ENCODE results near the gene DUSP3.
"Not testable (repeated sequence)": the region's sequence is repeated elsewhere in the genome, so short reads cannot be mapped to it uniquely, and the experiment has no call there.

DUSP3 gene

DNA sequence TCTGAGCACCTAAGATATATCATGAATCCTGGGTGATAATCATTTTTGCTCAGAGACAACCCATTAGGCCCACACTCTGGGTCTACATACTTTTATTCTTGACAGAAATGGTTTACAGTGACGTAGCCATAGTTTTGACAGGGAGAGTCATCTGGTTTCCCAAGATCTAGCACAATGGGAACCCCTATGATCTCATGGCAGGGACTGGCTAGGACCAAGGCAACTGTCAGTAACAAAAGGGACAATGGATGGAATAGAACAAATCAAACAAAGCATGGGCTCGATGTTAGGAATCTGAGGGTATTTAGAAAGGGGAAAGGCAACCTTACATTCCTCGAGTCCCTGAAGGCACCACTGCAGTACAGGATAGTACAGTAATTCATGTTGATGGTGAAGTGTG is 22.0 kb upstream of the DUSP3 start:
- DNase-seq (ENCODE audit: low spot score) = peak; percentile 79

DNA sequence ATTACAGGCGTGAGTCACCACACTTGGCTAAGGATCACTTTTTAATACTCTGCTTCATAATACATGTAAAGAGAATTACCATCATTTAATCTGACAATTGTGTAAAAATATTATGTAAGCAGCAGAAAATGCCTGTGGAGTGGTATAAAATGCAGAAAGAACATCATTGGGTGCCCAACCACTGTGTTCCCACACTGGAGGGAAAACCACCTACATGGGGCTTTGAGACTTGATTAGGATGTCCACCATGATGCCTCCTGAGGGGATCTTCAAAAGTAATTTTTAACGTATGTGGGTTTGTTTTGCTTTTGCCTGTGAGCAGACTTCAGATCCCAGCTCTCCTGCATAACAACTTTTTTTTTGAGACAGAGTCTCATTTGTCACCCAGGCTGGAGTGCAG is 20.3 kb upstream of the DUSP3 start:
- no peak for DNase-seq (ENCODE audit: low spot score)

DNA sequence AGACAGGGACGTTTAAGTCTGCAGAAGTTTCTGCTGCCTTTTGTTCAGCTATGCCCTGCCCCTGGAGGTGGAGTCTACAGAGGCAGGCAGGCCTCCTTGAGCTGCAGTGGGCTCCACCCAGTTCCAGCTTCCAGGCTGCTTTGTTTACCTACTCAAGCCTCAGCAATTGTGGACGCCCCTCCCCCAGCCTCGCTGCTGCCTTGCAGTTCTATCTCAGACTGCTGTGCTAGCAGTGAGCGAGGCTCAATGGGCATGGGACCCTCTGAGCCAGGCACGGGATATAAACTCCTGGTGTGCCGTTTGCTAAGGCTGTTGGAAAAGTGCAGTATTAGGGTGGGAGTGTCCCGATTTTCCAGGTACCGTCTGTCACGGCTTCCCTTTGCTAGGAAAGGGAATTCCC is 19.2 kb upstream of the DUSP3 start:
- DNase-seq (ENCODE audit: low spot score) = not testable (repeated sequence)

DNA sequence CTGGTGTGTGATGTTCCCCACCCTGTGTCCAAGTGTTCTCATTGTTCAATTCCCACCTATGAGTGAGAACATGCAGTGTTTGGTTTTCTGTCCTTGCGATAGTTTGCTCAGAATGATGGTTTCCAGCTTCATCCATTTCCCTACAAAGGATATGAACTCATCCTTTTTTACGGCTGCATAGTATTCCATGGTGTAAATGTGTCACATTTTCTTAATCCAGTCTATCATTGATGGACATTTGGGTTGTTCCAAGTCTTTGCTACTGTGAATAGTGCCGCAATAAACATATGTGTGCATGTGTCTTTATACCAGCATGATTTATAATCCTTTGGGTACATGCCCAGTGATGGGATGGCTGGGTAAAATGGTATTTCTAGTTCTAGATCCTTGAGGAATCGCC is 13.9 kb upstream of the DUSP3 start:
- not testable (repeated sequence) for DNase-seq (ENCODE audit: low spot score)

DNA sequence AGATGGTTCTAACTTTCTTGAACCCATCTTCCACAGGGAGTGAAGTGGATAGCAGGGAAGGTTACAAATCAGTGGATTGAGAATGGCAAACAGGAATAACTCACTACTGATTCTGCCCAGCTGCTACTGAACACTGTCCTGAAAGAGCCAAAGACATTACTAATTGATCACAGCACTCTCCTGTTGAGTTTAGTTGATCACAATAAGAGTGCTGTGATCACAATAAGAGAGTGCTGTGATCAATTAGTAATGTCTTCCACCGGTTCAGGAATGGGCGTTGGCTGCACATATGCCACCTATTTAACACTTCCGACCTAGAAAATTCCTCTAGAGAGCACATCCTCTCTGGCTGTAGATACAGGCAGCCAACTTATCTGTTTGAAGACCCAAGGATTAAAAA is 12.8 kb upstream of the DUSP3 start:
- peak; percentile 63 for DNase-seq (ENCODE audit: low spot score)

DNA sequence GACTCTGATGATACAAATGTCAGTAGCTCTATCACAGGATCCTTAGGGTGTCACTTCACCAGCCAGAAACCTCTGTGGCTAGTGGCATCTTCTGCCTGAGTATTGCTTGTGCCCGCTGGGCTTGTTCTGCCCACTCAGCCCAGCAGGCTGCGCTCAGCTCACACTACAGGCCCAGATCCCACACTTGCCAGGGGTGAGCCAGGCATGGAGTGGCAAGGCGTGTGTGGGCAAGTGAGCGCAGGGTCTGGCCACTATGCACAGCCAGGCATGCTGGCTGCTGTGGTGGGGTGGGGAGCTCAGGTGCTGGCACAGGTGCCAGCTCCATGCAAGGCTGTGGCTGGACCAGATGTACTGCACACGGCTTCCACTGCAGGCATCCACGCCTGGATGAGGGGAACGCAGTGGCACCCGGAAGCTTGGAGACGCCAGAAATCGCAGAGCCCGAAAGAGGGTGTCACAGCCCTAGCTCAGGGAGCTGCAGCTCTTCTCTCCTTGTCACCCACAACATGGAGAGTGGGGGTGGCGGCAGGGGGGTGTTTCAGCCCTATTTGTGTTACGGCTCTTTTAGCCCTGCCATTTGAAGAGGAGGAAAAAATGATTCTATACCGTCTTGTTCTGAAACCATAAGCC is 11.6 kb upstream of the DUSP3 start:
- DNase-seq (ENCODE audit: low spot score) = no peak

DNA sequence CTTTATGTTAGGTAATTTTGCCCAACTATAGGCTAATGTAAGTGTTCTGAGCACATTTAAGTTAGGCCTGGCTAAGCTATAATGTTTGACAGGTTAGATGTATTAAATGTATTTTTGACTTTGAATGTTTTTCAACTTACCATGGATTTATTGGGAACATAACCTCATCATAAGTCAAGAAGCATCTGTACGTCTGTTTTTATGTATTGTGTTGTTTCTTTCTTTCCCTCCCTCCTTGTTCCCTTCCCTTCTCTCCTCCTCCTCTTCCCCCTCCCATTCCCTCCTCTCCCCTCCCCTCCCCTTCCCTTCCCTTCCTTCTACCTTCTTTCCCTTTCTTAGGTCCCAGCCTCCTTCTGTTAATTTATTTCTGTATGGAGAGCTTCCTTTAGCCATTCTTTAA is 10.7 kb upstream of the DUSP3 start:
- no peak for DNase-seq (ENCODE audit: low spot score)

DNA sequence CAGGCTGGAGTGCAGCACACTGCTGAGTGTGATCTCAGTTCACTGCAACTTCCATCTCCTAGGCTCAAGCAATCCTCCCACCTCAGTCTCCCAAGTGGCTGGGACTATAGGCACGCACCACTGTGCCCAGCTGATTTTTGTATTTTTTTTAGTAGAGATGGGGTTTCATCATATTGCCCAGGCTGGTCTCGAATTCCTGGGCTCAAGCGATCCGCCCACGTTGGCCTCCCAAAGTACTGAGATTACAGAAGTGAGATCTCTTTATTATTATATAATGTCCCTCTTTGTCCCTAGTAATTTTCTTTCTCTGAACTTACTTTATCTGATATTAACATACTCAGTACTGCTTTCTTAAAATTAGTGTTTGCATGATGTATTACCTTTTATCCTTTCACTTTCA is 9.8 kb upstream of the DUSP3 start:
- DNase-seq (ENCODE audit: low spot score) = no peak

DNA sequence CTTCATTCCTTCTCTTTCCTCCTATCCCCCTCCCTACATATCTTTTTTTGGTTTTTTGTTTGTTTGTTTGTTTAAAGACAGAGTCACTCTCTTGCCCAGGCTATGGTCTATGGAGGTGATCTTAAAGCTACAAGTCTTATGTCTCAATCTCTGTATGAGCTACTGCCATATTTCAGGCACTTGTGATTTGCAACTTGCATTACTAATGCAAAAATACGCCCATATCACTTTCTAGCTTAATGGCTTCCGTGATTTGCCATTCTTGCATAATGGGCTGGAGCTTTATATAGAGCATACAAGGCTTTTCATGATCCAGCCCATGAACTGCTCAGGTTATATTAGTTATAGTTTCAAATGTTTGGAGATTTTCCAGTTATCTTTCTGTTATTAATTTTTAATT is 9.0 kb upstream of the DUSP3 start:
- DNase-seq (ENCODE audit: low spot score) = no peak

DNA sequence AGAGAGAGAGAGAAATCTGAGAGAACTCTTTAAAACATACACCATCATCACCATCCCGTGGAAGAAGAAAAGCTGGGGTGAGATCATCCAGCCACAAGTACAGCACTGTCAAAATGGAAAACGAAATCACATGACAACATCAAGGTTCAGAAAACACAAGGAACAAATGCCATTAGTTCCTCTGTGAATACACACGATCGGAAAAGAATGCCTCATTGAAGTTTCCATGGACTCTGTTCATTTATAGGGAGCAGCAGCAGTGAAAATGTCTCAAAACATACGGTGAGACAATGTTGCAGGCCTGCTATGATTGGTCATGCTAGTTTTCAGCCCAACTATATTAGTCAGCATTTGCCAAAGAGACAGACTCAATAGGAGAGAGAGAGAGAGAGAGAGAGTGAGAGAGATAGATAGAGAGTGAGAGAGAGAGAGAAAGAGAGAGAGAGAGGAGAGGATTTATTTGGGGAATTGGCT is 5.9 kb upstream of the DUSP3 start:
- DNase-seq (ENCODE audit: low spot score) = peak; percentile 76

DNA sequence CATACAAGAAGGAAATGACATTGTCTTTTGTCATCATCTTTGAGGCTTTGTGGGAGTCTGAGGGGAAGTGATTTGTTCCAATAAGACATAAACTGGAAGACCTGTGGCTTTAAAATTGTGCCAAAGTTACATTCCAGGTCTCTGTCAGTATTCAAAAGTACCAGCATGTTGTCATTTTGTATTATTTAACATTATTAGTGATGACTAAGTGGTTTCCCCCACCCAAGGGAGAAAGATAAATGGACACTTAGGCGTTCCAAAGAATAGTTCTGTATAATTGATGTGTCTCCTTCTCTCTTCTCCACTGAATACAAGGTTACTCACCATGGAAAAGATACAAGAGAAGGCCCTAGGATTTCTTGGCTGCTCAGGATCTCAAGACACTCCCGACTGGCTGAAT is 5.3 kb upstream of the DUSP3 start:
- no peak for DNase-seq (ENCODE audit: low spot score)

DNA sequence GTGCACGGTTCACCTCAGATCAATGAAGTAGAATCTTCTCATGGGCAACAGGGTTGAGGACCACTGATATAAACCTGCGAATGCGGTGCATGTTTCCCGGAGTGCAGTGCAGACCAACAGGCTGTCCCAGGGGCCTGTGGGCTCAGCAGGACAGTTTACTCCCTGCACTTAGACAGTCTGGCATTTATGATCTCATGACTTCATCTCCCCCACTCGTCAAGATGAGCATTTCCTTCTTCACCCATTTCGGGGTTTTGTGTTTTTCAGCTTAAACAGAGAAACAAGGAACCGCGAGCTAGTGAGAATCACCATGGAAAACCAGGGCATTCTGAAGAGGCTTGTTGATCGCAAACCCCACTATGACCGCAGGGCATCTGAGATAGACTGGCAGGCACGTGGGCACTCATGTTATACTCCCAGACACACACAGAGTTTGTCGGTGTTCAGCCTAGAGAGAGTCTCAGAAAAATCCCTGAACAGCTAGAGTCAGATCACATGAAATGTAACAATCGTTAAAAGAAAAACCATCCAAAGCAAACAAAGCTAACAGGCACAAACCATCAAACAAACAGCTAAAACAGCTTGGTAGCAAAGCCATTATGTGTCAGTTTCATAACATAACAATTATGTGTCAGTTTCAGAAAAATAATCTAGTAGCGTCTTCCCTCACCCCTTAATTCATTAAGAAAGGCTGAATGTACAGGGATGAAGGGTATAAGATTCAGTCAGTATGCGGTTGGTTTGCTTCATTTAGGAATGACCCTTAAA is 4.3 kb upstream of the DUSP3 start:
- DNase-seq (ENCODE audit: low spot score) = no peak

DNA sequence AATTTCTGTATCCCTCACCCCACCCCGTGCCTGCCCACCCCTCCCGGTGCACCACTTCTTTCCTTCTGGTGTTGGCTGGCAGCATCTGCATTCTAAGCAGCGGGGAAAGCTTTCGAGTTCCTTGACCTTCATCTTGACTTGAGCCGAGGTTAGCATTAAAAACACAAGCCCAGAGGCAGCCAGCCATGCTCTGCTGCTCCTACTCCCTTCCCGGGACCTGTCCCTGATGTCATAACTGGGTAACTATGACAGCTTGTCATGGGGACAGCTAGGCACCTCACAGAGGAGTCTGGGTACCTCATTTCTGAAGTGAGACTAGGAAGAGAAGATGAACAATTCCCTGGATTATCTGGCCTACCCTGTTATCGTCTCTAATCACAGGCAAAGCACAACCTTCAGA is 1.4 kb upstream of the DUSP3 start, which contains the start of gene CFAP97D1:
CFAP97D1 (plus strand) TSS at position 301 of the 400 bp plus-strand sequence; CDS start at position 329, 28 bp downstream.
- no peak for DNase-seq (ENCODE audit: low spot score)

DNA sequence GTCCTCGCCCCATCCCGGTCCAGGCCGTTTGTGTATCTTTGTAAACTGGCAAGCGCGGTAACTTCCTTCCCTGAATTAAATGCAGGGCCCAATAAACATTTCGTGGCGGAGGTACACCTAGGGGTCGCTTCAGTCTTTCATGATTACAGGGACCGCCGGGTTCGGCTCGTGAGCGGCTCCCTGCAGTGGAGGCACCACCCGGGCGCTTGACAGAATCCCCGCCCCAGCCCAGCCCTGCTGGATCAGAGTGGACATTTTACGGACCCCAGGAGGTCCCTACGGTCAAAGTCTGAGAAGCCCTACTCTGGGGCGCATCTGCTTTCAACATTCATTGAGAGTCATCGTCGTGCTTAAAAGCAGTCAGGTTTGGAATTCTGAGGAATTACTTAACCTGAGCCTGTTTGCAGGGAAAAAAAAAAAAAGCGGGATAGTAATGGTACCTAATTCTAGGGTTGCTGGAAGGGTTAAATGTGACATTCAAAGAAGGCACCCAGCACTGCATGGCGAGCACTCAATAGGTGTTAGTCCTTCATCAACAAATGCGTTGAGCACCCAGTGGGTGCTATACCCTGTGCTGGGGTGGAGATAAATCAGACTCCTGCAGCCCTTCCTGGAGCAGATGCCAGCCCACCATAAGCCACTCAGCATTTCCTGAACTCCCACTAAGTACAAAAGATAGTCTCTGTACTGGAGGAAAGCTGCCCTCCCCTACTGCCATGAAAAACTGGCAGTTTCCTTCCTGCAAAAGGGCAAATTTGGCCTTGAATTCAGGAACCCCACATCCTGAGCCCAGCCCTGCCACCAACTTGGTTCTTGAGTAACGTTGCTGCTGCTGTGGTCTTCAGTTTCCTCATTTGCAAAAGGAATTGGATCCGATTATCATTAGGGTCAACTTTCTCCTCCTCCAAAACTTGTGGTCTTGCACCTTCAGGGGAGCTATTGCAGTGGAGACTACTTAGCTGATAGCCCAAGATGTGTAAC is 658 bp upstream of the DUSP3 start:
- no peak for DNase-seq (ENCODE audit: low spot score)

DNA sequence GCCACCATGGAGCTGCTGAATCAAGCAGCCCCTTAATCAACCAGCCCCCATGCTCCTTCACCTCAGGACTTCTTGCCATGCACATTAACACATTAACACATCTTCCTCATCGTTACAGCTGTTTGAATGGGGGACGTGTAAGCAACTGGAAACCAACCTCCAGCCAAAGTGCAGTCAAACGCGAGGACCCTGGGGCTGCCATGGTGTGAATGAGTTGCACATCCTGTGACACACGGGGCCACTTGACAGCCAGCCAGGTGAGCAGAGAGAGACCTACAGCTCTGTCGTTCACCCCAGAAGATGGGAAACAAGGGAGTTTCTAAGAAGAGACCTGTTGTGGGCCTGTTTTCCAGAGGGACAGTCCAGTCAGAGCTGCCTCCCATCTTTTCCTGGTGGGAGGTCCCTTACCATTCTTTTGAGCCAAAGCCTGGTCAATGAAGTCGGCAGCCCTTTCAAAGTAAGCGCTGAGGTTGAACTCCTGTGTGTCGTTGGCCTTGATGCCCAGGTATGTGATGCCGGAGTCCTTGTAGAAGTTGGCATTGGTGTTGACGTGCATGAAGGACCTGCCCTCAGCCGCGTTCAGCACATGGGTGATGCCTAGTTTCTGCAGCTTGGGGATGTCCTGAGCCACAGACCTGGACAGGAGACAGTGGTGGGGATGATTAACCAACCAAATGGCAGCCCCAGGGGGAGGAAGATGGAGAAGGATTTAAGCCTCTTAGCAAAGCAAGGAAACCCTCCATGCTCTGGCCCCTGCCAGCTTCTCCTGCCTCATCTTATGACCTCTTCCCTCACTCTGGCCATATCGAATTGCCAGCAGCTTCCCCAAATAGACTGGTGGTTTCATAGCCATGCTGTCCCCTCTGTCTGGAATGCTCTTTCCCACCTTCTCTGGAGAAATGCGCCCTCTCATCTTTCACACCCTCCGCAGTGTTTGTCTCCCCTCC is 4.2 kb downstream of the DUSP3 start:
- DNase-seq (ENCODE audit: low spot score) = no peak

DNA sequence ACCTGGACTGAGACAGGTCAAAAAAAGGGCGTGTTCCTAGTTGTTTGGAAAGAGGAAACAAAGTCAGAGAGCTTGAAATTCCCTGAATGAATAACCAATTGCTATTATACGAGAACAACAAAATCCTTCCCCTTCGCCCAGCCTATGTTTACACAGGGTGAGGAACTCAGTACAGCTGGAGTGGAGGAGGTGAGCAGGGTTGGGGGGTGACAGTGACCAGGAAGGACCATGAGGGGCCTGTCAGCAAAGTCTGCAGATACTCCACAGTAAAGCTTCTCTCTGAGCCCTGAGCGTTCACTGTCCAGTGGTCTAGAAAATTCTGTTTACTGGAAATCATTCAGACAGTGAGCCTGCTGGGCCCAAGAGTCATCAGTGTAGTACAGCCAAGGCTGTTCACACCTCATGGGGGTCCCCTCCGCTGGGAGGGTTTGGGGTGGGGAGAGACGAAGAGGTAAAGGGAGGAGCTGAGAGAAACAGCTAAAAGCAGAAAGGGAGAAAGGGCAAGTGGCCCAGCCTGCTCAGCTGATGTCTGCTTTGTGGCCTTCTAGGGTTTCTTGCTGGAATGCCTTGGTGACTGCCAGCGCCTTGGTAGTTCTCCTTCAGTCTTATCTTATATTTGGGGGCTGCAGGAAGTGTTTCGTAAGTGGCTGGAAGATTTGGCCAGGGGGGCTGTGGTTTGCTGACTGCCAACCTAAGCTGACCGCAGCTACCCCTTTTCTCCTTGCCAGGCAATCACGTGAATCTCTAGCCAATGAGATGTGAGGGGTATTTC is 5.7 kb downstream of the DUSP3 start:
- peak; percentile 56 for DNase-seq (ENCODE audit: low spot score)

DNA sequence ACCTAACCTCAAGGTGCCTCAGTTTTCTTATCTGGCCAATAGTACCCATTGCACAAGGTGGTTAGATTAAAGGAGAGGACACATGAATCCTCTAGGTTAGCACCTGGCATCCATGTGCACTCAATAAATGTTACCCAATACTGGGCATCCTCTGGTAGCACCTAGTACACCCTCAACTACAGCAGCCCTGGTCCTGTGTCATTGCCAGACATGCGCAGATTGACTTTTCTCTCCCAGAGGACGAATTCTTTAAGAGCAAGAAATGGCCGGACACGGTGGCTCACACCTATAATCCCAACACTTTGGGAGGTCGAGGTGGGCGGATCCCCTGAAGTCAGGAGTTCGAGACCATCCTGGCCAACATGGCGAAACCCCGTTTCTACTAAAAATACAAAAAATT is 7.3 kb downstream of the DUSP3 start:
- no peak for DNase-seq (ENCODE audit: low spot score)

DNA sequence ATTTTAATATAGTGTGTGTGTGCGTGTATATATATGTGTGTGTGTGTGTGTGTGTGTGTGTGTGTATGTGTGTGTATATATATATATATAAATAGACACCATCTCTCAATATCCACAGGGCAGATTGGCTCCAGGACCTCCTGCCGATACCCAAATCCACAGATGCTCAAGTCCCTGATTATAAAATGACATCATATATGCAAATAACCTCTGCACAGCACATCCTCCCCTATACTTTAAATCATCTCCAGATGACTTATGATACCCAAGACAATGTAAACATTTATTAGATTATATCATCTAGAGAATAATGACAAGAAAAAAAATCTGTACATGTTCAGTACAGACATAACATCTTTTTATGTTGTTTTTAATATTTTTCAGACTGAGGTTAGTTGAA is 7.8 kb downstream of the DUSP3 start:
- no peak for DNase-seq (ENCODE audit: low spot score)

DNA sequence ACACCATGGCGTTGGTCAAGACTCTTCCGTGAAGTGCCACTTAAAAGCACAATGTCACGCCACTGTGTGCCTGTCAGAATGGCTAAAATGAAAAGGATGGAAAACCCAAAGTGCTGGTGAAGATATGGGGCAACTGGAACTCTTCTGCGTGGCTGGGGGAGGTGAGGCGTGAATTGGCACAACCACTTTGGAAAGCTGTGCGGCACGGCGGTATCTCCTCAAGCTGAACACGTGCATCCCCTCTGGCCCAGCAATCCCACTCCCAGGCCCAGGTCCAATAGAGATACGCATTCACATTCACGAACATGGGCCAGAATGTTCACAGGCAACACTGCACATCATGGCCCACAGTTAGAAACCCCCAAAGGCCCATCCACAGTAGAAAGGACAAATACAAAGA is 8.9 kb downstream of the DUSP3 start:
- DNase-seq (ENCODE audit: low spot score) = no peak

DNA sequence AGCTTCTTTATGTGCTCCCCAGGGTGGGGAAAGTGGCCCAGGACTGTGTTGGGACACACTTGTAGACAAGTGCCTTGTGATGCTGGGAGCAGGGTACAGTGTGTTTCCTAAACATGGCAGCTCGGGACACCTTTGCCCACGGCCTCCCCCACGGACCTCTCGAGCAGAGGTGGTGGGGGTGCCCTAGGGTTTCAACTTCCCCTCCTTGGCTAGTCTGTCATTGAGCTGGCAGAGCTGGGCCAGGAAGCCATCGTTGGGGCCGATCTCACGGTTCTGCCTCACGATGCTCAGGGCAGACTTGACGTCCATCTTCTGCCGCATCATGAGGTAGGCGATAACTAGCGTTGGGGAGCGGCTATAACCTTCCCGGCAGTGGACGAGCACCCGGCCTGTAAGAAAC is 9.4 kb downstream of the DUSP3 start:
- no peak for DNase-seq (ENCODE audit: low spot score)

DNA sequence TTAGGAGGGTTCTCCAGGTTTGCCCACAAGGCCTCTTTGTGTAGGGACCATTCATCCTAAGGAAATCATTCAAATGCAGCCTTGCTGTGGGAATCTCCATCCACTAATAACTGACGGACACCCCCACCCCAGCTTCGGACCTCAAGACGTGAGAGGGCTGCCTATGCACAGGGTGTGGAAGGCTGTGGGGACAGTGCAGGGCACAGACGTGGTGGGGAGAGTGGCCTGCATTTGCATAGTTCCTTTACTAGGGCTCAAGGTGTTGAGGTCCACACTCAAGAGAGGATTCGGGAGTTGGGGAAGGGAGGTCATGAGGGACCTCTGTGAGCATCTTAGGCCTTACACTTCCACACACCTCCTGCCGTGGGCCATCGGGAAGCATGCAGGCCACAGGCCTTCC is 9.8 kb downstream of the DUSP3 start:
- DNase-seq (ENCODE audit: low spot score) = no peak

Measured in globus pallidus (tissue), 1 donor.